Muscle layer of duodenum (tissue), 2 donors: Measurements from ENCODE around the gene ORC6.
A peak's percentile ranks its signal among the peaks of the same experiment; 100 is the strongest.

Experiments
- H3K27ac ChIP-seq: one replicate; pipeline ENCODE4 v1.7.0; 2013; ENCODE audit warnings: mild to moderate bottlenecking, low read length
- H3K27me3 ChIP-seq: one replicate; pipeline ENCODE4 v1.7.0; 2013; ENCODE audit warnings: low read depth, mild to moderate bottlenecking, control low read depth, low read length
- H3K36me3 ChIP-seq, 2 donors: one replicate each; pipeline ENCODE4 v1.7.0; 2013; ENCODE audit warnings: low read length in 2 of 2, control low read depth in 1 of 2, mild to moderate bottlenecking in 1 of 2; ENCODE audit not compliant: insufficient read depth in 2 of 2, control insufficient read depth in 1 of 2
- H3K4me1 ChIP-seq, 2 donors: one replicate each; pipeline ENCODE4 v1.7.0; 2013; ENCODE audit warnings: low read length in 2 of 2, mild to moderate bottlenecking in 2 of 2, control low read depth in 1 of 2, moderate library complexity in 1 of 2; ENCODE audit not compliant: insufficient read depth in 2 of 2, control insufficient read depth in 1 of 2
- H3K4me3 ChIP-seq, 2 donors: one replicate each; pipeline ENCODE4 v1.7.0; 2013; ENCODE audit warnings: low read length in 2 of 2, low read depth in 1 of 2, mild to moderate bottlenecking in 1 of 2
- H3K9me3 ChIP-seq, 2 donors: one replicate each; pipeline ENCODE4 v1.7.0; 2013; ENCODE audit warnings: low read length in 2 of 2, control low read depth in 1 of 2, mild to moderate bottlenecking in 1 of 2; ENCODE audit not compliant: control insufficient read depth in 1 of 2
- donor health status: healthy.

Gene ORC6

GRCh38 chr16:46686815-46687473, 2.5 kb upstream of the ORC6 start:
- Histone ChIP-seq H3K4me3 (peak overlapping the region; percentile 92 to 95), H3K27ac (no peak overlapping the region), H3K27me3 (no peaks in the 10 kb centered on the region), H3K9me3 (no peaks in the 10 kb centered on the region), H3K4me1 (peaks cover 18 to 31% of the 10 kb centered on the region in 2 donors), H3K36me3 (no peaks in the 10 kb centered on the region)

DNA sequence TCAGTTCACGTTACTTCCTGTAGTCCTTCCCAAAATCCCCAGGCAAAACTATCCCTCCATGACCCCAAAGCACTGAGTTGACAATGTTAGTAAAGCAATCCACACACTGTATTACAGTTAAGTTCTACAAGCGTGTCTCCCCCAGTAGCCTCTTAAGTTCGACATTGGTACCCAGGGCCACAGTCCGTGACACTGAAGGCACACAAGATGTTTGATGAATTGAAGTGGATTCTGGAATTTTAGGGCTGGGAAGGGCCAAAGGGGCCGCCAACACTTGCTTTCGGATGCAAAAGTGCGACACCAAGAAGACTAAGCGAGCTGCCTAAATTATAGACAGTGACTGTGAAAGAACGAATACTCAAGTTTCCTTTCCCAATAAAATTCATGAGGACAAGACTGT, 2.0 kb upstream of the ORC6 start:
- Histone ChIP-seq H3K36me3 (no peaks in the 10 kb centered on the region), H3K27ac (peak overlapping the region; percentile 87), H3K9me3 (no peaks in the 10 kb centered on the region), H3K27me3 (no peaks in the 10 kb centered on the region), H3K4me3 (peak overlapping the region; percentile 92 to 95), H3K4me1 (peaks cover 18 to 31% of the 10 kb centered on the region in 2 donors)

- Histone ChIP-seq H3K9me3 (no peaks in the 10 kb centered on the region), H3K27ac (peak overlapping the region; percentile 87), H3K27me3 (no peaks in the 10 kb centered on the region), H3K4me1 (peaks cover 18 to 31% of the 10 kb centered on the region in 2 donors), H3K36me3 (no peaks in the 10 kb centered on the region), H3K4me3 (peak overlapping the region; percentile 92 to 95)
Observed at GRCh38 chr16:46688101-46688653, 1.3 kb upstream of the ORC6 start.

DNA sequence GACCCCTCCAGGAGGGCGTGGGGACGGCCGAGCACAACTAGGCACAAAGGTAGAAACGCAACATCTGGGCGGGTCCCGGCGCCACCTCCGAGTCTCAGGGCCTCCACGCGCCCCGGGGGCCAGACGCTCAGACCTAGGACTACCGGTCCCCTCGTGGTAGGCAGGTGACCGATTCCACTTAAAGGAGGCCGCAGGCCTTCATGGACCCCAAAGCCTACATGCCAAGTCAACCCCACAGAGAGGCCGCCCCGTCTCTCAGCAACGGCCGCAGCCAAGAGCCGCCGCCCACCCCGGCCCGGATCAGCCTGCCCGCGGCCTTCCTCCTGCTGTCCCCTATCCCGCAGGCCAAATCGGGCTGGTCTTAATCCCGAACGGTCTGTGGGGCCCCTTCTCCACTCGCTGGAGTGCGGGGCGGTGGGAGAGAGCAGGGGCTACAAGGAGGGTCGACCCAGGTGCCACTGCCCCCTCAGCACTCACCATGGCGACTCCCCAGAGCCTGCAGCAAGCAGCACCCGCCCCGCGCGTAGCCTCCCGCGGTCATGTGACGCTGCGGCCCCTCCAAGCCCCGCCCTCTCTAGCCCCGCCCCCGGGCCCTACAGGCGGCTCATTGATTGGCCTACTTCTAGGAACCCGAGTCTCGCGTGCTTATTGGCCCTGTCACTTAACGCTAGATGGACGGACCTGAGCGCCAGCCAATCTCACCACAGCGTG, 650 bp upstream of the ORC6 start, which contains the start of gene VPS35:
TSS of gene VPS35 (minus strand) at position 525 of the 711 bp plus-strand sequence. CDS start at position 480, 45 bp downstream.
- Histone ChIP-seq H3K27me3 (no peaks in the 10 kb centered on the region), H3K4me3 (peak within 1 kb of the TSS; percentile 92 to 95), H3K27ac (peak within 1 kb of the TSS; percentile 93), H3K4me1 (peaks cover 18 to 31% of the 10 kb centered on the region in 2 donors), H3K36me3 (no peaks in the 10 kb centered on the region), H3K9me3 (no peaks in the 10 kb centered on the region)

DNA sequence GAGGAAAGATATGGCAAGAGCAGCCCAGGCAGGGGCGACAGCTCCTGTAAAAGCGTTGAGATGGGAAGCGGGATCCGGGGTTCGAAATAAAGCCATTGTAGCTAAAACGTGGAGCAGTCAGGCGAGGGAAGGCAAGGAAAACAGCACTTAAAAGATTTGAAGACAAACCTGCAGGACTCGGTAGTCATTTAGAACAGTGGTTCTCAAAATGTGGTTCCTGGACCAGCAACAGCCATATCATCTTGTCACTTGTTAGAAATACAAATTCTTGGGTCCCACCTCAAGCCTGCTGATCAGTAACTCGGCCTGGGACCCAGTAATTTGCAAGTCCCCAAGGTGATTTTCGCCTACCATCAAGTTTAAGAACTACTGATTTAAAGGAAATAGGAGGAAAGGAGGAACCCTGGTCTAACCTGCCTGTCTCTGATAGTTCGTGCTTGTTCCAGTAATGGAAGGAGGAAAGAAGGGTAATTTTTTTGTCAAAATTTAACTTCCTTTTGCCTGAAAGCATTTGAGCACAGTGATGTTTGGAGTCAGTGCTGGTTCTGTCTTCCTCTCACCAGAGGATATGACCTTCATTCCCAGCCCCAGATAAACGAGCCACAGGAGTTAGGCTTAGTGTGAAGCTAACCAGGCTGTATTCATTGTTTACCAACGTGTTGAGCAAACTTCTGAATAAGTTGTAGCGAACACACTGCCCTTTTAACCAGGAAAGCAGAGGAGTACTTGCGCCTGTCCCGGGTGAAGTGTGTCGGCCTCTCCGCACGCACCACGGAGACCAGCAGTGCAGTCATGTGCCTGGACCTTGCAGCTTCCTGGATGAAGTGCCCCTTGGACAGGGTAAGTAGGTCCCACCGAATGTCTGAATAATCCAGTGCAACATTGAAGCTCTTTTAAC, 1.1 kb downstream of the ORC6 start:
- Histone ChIP-seq H3K9me3 (no peaks in the 10 kb centered on the region), H3K4me1 (peaks cover 18 to 31% of the 10 kb centered on the region in 2 donors), H3K27me3 (no peaks in the 10 kb centered on the region), H3K4me3 (peak overlapping the region; percentile 92 to 95), H3K36me3 (no peaks in the 10 kb centered on the region), H3K27ac (peak overlapping the region; percentile 36)

- no peak overlapping the region for H3K4me3 ChIP-seq
- peaks cover 16 to 25% of the 10 kb centered on the region in 2 donors for H3K4me1 ChIP-seq
Observed at GRCh38 chr16:46691726-46692125, 2.3 kb downstream of the ORC6 start.

DNA sequence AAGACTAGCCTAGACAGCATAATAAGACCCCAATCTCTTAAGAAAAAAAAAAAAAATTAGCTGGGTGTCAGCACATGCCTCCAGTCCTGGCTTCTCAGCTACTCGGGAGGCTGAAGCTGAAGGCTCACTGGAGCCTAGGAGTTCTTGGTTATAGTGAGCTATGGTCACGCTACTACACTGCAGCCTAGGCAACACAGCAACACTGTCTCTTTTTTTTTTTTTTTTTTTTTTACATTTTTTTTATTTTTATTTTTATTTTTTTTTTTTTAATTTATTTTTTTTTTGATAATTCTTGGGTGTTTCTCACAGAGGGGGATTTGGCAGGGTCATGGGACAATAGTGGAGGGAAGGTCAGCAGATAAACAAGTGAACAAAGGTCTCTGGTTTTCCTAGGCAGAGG, 4.1 kb downstream of the ORC6 start:
- H3K9me3 ChIP-seq = no peaks in the 10 kb centered on the region
- no peak overlapping the region for H3K4me3 ChIP-seq
- H3K4me1 ChIP-seq = peaks cover 9 to 10% of the 10 kb centered on the region in 2 donors

More at GRCh38 chr16:46691726-46692125, 2.3 kb downstream of the ORC6 start:
- H3K36me3 ChIP-seq = no peaks in the 10 kb centered on the region
- no peak overlapping the region for H3K27ac ChIP-seq
- no peaks in the 10 kb centered on the region for H3K9me3 ChIP-seq
- H3K27me3 ChIP-seq = no peaks in the 10 kb centered on the region

GRCh38 chr16:46695937-46696336, 6.5 kb downstream of the ORC6 start:
- Histone ChIP-seq H3K27me3 (no peaks in the 10 kb centered on the region), H3K4me3 (no peak overlapping the region), H3K36me3 (no peaks in the 10 kb centered on the region), H3K4me1 (no peaks in the 10 kb centered on the region), H3K9me3 (no peaks in the 10 kb centered on the region), H3K27ac (no peak overlapping the region)

More for the DNA sequence above, 4.1 kb downstream of the ORC6 start:
- no peaks in the 10 kb centered on the region for H3K36me3 ChIP-seq
- H3K27ac ChIP-seq = no peak overlapping the region
- H3K27me3 ChIP-seq = no peaks in the 10 kb centered on the region

DNA sequence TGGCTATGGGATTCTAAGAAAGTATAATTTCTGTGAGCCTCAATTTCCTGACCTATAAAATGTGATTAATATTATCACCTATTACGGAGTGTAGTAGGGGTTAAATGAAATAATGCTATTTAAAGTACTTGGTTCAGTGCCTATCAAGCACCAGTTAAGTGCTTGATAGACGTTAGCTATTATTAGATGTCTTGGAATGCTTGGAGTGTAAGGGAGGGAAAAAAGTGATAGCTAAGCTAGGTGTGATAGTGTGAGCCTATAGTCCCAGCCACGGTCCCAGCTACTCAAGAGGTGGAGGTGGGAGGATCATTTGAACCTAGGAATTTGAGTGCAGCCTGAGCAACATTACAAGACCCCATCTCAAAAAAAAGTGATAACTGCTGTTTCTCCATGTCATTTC, 7.5 kb downstream of the ORC6 start:
- Histone ChIP-seq H3K4me3 (no peak overlapping the region), H3K27me3 (no peaks in the 10 kb centered on the region), H3K9me3 (no peaks in the 10 kb centered on the region), H3K4me1 (no peaks in the 10 kb centered on the region), H3K36me3 (no peaks in the 10 kb centered on the region), H3K27ac (no peak overlapping the region)

DNA sequence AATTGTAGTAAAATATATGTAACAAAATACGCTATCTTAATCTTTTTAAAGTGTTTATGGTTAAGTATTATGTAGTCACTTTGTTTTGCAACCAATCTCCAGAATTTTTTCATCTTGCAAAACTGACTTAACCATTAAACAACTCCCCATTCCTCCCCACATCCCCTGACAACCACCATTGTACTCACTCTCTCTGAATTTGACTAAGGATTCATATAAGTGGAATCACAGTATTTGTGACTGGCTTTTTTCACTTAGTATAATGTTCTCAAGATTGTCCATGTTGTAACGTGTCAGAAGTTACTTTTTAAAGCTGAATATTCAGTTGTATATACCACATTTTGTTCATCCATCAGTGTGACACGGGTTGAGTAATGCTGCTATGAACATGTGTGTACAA, 10.6 kb downstream of the ORC6 start:
- Histone ChIP-seq H3K27me3 (no peaks in the 10 kb centered on the region), H3K4me3 (no peak overlapping the region), H3K27ac (no peak overlapping the region), H3K9me3 (no peaks in the 10 kb centered on the region), H3K4me1 (no peaks in the 10 kb centered on the region), H3K36me3 (no peaks in the 10 kb centered on the region)

GRCh38 chr16:46701615-46702014, 12.2 kb downstream of the ORC6 start:
- no peak overlapping the region for H3K27ac ChIP-seq
- no peaks in the 10 kb centered on the region for H3K4me1 ChIP-seq
- H3K27me3 ChIP-seq = no peaks in the 10 kb centered on the region
- no peaks in the 10 kb centered on the region for H3K9me3 ChIP-seq
- H3K4me3 ChIP-seq = no peak overlapping the region
- no peaks in the 10 kb centered on the region for H3K36me3 ChIP-seq
